HG03097 (cell line): Measurements from ENCODE around the gene TUBA4A.
"Not testable (repeated sequence)": the region's sequence is repeated elsewhere in the genome, so short reads cannot be mapped to it uniquely, and the experiment has no call there.

Experiments
- ATAC-seq: cut with Tn5 transposase; IDR thresholded peaks from one replicate; pipeline ENCODE4 v1.9.1; 2021; ENCODE audit not compliant: unreplicated experiment, low FRiP score

Gene TUBA4A

GRCh38 chr2:219214141-219214540 lies 39.6 kb downstream of the TUBA4A start:
- ATAC-seq = no peak

DNA sequence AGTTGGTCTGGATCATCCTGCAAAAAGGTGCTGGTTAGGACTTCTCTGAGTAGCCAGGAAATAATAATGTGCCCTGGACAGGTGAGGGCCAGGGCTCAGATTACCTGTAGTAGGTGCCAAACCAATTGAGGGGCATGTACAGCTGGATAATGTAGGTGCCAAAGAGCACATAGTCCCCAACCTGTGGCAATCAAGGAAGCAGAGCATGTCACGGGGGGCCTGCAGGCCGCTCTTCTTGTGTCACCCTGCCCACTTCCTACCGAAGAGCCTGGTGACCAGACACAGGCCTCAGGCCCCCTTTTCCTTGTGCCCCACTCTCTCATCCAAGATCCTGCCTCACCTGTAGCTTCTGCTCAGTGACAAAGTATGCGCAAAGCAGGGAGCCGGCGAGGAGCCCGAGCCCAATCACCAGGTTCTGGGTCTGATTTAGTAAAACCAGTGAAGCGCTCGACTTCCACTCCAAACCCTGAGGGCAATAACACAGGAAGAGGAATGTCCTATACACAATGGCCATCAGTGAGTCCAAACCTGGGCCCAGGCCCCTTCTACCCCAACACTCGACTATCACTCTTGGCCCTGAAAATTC lies 40.1 kb downstream of the TUBA4A start:
- no peak for ATAC-seq

- no peak for ATAC-seq
Observed at GRCh38 chr2:219213026-219213415, 40.7 kb downstream of the TUBA4A start.

DNA sequence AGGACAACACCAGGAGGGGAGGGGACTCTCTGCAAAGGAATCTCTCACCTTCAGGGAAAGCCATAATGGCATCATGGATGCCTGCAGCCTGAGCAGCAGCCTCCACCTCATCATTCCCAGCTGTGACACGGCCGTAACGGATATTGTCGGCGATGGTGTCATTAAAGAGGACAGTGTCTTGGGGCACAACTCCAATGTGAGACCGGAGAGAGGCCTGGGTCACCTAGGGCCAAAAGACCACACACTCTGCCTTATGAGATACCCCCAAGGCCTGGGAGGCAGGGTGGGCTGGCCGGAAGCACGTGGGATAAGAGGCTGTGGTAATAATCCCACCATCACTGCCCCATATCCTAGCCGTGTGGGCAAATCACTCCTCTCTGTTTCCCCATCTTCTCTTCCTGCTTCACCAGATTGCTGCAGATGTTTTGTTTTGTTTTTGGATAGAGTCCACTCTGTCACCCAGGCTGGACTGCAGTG lies 42.8 kb downstream of the TUBA4A start:
- no peak for ATAC-seq

DNA sequence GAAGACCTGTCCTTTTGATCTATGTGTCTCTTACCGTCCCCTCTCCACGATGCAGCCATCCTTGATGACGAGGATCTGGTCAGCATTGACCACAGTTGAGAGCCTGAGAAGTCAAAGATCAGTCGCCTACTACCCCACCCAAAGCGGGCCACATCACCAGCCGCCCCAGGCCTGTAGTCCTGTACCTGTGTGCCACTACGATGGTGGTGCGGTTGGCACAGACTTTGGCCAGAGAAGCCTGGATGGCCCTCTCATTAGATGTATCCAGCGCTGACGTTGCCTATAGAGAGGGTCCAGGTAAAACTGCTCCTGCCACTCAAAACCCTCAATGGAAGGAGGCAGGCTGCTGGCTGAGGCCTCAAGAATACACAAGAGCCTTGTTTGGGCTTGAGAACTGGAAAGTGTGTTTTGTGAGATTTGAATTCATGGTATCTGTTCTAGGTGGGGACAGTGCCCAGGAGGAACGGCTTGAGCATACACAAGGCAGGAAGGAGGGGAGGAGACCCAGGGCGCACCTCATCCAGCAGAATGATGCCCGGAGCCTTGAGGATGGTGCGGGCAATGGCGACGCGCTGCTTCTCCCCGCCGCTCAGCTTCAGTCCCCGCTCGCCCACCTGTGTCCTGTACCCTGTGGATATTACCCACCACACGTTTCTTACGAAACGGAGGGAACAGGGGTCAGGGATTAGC lies 43.4 kb downstream of the TUBA4A start:
- no peak for ATAC-seq

DNA sequence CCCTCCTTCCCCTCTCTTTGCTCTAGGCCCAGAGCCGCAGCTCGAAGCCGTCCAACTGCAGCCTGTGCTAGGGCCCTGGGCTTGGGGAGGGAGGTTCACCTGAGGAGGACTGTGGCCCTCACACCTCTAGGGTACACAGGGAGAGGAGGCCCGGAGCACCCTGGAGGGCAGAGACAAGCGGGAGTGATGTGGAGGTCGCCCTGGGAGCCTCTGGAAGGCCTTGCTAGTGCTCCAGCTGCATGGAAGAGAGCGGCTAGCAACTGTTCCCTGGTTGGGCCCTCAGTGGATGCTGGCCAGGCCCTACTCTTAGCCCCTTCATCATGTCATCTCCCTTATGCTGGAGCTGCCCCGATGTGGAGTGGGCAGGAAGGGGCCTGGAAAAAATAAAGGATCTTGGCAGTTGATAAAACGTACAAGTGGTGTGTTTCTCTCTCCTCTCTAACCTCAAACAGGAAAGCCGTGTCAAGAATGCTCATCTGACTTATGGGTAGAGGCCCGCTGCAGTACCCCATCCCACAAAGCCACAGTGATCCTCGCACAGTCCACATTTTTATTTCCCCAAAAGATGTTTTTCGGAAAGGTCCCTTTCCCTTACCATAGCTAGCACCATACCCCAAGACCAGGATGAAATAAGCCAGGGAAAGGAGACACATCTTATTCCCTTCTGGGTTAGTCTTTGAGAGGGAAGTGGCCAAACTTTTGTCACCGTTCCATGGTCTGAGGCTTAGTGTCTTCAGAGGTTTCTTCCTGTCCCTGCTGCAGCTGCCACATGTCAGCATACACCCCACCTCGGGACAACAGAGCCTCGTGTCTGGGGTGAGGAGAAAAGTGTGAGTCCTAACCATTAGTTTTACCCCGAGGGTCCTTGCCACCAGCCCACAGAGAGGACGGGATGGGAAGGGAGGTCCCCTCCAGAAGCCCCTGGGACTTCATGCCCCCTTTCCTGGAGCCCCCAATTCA lies 44.2 kb downstream of the TUBA4A start:
- ATAC-seq = no peak

DNA sequence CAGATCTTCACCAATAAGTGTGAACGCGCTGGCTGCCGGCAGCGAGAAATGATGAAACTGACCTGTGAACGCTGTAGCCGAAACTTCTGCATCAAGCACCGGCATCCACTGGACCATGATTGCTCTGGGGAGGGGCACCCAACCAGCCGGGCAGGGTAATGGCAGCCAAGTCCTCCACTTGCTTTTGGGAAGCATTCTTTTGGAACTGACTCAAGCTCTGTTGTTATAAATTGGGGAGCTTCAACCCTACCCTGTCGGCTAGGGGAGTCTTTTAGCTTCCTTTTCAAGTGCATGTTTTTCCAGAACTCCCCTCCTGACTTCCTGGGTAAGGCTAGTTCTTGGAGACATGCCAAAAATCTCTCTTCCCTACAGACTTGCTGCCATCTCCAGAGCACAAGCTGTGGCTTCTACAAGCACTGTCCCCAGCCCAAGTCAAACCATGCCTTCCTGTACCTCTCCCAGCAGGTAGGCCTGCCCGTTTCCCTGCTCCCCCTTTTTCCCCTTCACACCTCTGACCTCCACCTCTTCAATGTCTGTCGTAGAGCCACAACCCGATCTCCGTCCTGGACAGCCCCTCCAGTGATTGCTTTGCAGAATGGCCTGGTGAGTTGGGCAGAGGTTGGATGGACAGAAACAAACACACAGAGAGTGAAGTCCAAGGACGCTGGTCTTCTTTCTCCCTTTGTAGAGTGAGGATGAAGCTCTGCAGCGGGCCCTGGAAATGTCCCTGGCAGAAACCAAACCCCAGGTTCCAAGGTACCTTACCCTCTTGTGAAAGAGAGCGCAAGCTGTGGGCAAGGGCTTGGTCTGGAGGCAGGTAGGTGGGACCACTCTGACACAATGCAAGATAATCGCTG lies 45.6 kb downstream of the TUBA4A start:
- no peak for ATAC-seq

DNA sequence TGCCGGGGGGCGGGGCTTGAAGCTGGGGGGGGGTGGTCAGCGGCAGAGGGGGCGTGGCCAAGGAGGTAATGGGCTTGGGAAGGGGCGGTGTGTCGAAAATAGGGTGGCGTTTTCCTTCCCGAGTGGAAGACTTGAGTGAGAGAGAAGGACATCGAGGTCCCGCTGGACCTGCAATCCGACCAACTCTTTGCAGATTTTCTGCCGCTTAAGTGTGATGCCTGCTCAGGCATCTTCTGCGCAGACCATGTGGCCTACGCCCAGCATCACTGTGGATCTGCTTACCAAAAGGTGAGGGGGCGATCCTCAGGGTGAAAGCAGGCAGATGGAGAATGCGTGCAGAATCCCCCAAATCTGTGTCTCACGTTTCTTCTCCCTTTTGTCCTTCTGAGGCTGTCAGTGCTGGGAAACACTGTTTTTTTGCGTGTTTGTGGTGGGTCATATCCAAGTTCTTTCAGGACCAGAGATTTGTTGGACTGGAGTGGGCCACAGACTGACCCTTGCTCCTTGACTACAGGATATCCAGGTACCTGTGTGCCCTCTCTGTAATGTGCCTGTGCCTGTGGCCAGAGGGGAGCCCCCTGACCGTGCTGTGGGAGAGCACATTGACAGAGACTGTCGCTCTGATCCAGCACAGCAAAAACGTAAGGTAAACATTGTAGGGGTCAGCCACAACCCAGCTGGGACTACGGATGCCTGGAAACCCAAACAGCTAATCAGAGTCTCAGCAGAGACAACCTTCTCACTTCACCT lies 46.4 kb downstream of the TUBA4A start:
- no peak for ATAC-seq

DNA sequence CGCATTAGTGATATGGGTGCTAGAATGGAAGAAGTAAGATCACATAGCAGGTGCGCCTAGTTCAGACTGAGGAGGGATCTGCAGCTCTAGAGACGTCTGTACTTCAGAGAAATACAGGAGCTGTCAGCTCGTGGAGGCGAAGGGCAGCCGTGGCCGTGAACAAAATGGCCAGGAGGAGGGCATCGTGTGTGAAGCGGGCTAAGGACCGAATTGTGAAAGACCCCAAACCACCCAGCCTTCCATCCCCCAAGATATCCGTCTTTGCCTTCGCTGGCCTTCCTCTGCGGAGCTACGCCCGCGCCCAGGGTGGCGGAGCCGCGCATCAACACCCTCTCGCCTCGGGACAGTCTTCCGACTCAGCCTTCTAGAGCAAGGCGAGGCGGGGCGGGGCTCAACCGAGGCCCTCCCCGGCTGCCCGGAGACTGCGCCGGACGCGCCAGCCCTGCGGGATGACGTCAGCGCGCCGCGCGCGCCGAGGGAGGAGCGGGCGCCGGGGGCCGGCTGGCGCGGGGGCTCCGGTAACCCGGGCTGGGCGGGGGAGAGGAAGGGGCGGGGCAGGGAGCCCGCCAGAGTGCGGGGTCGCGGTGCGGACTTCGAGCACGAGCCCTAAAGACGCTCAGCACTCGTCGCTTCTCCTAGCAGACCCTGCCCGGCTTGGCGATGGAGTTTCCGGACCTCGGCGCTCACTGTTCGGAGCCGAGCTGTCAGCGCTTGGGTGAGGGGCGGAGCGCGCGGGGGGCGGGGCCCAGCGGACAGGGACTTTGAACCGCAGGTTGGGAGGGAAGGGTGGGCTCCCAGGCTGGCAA lies 47.2 kb downstream of the TUBA4A start, which contains the start of gene ZFAND2B:
TSS of gene ZFAND2B (plus strand) at position 455 of the 806 bp plus-strand sequence. CDS start at position 661, 206 bp downstream.
- ATAC-seq = peak; percentile 93

GRCh38 chr2:219205981-219206327 lies 47.8 kb downstream of the TUBA4A start:
- ATAC-seq = no peak

- ATAC-seq = no peak
Observed at GRCh38 chr2:219205165-219205538, 48.6 kb downstream of the TUBA4A start.

DNA sequence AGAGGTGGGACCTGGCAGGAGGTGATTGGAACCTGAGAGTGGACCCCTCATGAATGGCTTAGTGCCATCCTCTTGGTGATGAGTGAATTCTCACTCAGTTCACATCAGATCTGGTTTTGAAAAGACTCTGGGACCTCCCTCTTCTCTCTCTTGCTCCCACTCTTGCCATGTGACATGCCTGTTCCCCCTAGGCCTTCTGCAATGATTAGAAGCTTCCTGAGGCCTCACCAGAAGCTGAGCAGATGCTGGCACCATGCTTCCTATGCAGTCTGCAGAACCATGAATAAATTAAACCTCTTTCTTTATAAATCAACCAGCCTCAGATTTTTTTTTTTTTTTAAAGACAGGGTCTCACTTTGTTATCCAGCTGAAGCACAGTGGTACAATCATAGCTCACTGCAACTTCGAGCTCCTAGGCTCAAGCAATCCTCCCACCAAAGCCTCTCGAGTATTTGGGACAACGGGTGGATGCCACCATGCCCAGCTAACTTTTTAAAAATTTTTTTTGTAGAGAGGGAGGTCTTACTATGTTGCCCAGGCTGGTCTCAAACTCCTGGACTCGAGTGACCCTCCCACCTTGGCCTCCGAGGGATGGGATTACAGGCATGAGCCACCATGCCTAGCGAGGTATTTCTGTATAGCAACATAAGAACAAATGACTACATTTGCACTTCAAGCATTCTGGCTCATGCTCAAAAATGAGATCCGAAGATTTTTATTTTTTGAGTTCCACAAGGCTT lies 49.1 kb downstream of the TUBA4A start:
- ATAC-seq = no peak

GRCh38 chr2:219201331-219201730 lies 52.4 kb downstream of the TUBA4A start:
- not testable (repeated sequence) for ATAC-seq

GRCh38 chr2:219200502-219201326 lies 53.0 kb downstream of the TUBA4A start:
- ATAC-seq = not testable (repeated sequence)
